Cardiac muscle cell (in vitro differentiated cells and primary cell): ENCODE results near the gene SORL1-AS1.

Experiments used
- DNase-seq, 2 donors: peaks; one replicate each; pipeline versions ENCODE4 v3.0.0 to v3.0.0-alpha.2; 2010 to 2017; ENCODE audit warnings: low read depth in 1 of 2, low spot score in 1 of 2
- H3K27ac ChIP-seq: fragments of 200-600 bp; sonication (generic); 2 replicates; pipeline ENCODE4 v1.5.1; 2016
- H3K27me3 ChIP-seq: fragments of 200-600 bp; sonication (generic); 2 replicates; pipeline ENCODE4 v1.6.0; 2016; ENCODE audit warnings: control low read depth
- H3K36me3 ChIP-seq: fragments of 200-600 bp; sonication (generic); 2 replicates; pipeline ENCODE4 v1.5.1; 2016; ENCODE audit warnings: control low read depth
- H3K4me1 ChIP-seq: fragments of 200-600 bp; sonication (generic); 2 replicates; pipeline ENCODE4 v1.8.1; 2017; ENCODE audit warnings: low read depth, mild to moderate bottlenecking, mixed run types
- H3K4me3 ChIP-seq: fragments of 200-600 bp; sonication (generic); 2 replicates; pipeline ENCODE4 v1.5.1; 2016; ENCODE audit warnings: mild to moderate bottlenecking
- H3K9me3 ChIP-seq: fragments of 200-600 bp; sonication (generic); 2 replicates; pipeline ENCODE4 v1.5.1; 2017; ENCODE audit warnings: low read depth, mild to moderate bottlenecking, control low read depth
- TF ChIP-seq, protein P1 (sequence below): IDR thresholded peaks from 2 replicates; pipeline ENCODE4 v1.5.1; 2012; ENCODE audit warnings: low read depth, mild to moderate bottlenecking, low read length

Gene SORL1-AS1

DNA sequence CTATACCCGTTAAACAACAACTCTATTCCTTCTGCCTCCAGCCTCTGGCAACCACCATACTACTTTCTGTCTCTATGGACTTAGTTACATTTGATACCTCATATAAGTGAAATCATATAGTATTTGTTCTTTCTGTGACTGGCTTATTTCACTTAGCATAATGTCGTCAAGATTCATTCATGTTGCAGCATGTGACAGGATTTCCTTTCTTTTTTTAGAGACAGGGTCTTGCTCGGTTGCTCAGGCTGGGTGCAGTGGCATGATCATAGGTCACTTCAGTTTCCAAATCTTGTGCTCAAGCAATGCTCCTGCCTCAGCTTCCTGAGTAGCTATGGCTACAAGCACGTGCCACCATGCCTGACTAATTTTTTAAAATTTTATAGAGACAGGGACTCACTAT lies 30.1 kb downstream of the SORL1-AS1 start:
- Histone ChIP-seq H3K9me3 (no peaks in the 10 kb centered on the region), H3K27ac (no peak overlapping the region), H3K27me3 (no peaks in the 10 kb centered on the region), H3K4me3 (no peak overlapping the region), H3K4me1 (no peaks in the 10 kb centered on the region), H3K36me3 (no peaks in the 10 kb centered on the region)
- TF ChIP-seq, protein P1, sequence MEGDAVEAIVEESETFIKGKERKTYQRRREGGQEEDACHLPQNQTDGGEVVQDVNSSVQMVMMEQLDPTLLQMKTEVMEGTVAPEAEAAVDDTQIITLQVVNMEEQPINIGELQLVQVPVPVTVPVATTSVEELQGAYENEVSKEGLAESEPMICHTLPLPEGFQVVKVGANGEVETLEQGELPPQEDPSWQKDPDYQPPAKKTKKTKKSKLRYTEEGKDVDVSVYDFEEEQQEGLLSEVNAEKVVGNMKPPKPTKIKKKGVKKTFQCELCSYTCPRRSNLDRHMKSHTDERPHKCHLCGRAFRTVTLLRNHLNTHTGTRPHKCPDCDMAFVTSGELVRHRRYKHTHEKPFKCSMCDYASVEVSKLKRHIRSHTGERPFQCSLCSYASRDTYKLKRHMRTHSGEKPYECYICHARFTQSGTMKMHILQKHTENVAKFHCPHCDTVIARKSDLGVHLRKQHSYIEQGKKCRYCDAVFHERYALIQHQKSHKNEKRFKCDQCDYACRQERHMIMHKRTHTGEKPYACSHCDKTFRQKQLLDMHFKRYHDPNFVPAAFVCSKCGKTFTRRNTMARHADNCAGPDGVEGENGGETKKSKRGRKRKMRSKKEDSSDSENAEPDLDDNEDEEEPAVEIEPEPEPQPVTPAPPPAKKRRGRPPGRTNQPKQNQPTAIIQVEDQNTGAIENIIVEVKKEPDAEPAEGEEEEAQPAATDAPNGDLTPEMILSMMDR = no peak
- DNase-seq = no peak

DNA sequence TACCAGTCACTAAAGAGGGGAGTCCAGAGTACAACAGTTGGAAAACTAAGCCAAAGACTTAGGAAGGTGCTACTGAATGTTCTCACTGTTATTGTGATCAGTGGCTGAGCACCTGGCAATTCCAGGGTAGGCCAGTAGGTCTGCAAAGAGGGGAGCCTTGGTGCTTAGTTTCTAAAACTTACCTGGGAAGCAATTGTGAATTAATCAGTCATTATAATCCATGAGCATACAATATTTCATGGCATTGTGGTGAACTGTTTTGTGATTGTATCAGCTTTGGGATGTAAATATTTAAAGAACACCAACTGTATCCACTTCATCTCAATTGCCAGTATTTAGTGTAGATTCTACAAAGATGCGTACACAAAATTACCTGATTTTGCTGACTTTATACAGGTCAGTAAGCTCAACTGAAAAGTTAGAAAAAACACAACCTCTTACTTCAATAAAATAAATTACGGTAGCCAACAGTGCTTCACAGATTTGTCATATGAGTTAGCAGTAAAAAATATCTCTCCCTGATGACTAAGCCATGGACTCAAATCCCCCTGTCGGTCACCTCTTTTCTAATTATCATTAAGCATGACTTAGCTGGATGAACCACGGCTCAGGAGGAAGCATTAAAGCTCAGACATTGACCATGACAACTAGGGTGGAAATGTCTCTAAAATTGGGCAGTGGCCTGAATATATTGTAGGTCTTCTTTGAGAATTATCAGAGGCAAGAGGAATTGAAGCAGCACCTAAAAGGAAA lies 31.4 kb downstream of the SORL1-AS1 start:
- Histone ChIP-seq H3K36me3 (no peaks in the 10 kb centered on the region), H3K27me3 (no peaks in the 10 kb centered on the region), H3K27ac (no peak overlapping the region), H3K9me3 (no peaks in the 10 kb centered on the region), H3K4me3 (no peak overlapping the region), H3K4me1 (no peaks in the 10 kb centered on the region)
- no peak for DNase-seq
- TF ChIP-seq, protein P1 = no peak

DNA sequence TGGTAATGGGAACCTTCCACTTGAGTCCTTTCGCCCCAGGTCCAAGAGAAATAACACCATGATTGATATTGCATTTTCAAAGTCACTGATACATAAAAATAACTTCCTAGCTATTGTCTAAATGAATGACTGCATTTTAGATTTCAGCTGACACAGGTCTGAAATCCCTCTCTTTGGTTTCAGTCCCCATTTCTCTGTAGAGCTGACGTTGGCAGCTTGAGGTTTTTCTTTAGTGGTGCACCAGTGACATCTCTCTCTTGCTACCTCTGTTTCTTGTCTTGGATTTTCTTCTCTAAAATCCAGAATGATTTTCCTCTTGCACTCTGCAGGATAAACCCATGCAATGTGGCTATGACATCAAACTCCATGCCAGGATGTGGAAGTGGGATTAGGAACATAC lies 32.4 kb downstream of the SORL1-AS1 start:
- no peak for DNase-seq
- no peak overlapping the region for H3K27ac ChIP-seq
- TF ChIP-seq, protein P1 = no peak
- no peaks in the 10 kb centered on the region for H3K9me3 ChIP-seq
- H3K4me1 ChIP-seq = no peaks in the 10 kb centered on the region
- H3K4me3 ChIP-seq = no peak overlapping the region
- no peaks in the 10 kb centered on the region for H3K36me3 ChIP-seq
- H3K27me3 ChIP-seq = no peaks in the 10 kb centered on the region

DNA sequence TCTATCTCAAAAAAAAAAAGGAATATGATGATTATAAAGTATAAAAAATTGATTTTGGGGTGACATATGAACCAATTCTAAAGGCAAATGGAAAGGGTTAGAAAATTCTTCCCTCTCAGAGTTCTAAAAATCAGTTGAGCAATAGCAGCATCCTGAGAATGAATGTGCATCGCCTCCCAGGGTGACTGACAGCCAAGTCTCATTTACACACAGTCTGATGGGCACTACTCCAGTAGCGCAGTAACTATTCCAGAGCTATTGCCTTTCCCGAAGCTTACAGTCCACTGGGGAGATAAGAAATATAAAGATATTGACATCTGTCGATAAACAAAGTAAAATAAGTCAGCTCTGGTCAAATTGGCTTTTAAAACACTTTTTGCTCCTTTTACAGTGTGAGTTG lies 32.9 kb downstream of the SORL1-AS1 start:
- Histone ChIP-seq H3K4me3 (no peak overlapping the region), H3K4me1 (no peaks in the 10 kb centered on the region), H3K36me3 (no peaks in the 10 kb centered on the region), H3K27me3 (no peaks in the 10 kb centered on the region), H3K27ac (no peak overlapping the region), H3K9me3 (no peaks in the 10 kb centered on the region)
- DNase-seq = no peak
- TF ChIP-seq, protein P1 = no peak

DNA sequence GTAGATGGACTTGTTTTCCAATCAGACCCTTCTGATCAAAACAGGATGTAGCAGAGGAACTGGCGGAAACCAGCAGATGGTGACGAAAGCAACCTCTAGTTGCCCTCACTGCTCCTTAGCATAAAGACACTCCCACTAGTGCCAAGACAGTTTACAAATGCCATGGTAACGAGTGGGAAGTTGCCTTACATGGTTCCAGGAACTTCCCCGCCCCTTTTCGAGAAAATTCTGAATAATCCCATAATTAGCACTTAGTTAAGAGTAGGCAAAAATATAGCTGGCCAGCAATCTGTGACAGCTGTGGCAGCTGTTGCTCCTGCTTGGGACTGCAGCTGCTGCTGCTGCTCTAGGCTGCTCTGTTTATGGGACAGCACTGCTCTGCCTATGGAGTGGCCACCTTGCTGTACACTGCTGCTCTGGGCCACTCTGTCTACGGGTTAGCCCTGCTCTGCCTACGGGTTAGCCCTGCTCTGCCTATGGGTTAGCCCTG lies 34.1 kb downstream of the SORL1-AS1 start:
- peak in 1 of 2 donors; percentile 21 for DNase-seq
- no peak overlapping the region for H3K27ac ChIP-seq
- TF ChIP-seq, protein P1 = no peak
- peaks cover 8% of the 10 kb centered on the region for H3K4me1 ChIP-seq
- no peaks in the 10 kb centered on the region for H3K27me3 ChIP-seq
- H3K4me3 ChIP-seq = no peak overlapping the region
- no peaks in the 10 kb centered on the region for H3K9me3 ChIP-seq
- no peaks in the 10 kb centered on the region for H3K36me3 ChIP-seq
